Stimulated activated CD8-positive, alpha-beta memory T cell treated with anti-CD3 and anti-CD28 coated beads, Interleukin-7, amount 100 ng/mL, for 48 hours (primary cell): ENCODE measurements around the gene MICA.
A peak's percentile ranks its signal among the peaks of the same experiment; 100 is the strongest.
"Not testable (repeated sequence)": the region's sequence is repeated elsewhere in the genome, so short reads cannot be mapped to it uniquely, and the experiment has no call there.

Source experiments
- DNase-seq, 2 donors: peaks; one replicate each; pipeline ENCODE4 v3.0.0-alpha.2; 2020; ENCODE audit warnings: low read depth in 1 of 2; ENCODE audit errors: extremely low read depth in 1 of 2

Gene MICA

DNA sequence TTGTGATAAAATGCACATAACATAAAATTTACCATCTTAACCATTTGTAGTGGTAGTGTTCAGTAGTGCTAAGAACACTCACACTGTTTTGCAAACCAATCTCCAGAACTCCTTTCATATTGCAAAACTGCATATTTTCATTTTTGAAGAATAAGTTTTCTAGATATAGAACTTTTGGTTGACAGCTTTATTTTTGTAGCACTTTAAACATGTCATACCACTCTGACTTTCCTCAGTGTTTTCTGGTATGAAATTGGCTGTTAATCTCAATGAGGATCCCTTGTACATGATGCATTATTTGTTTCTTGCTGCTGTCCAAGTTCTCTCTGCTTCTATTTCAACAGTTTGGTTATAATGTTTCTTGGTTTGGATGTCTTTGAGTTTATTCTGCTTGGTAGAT lies 49.5 kb downstream of the MICA start:
- no peak for DNase-seq

DNA sequence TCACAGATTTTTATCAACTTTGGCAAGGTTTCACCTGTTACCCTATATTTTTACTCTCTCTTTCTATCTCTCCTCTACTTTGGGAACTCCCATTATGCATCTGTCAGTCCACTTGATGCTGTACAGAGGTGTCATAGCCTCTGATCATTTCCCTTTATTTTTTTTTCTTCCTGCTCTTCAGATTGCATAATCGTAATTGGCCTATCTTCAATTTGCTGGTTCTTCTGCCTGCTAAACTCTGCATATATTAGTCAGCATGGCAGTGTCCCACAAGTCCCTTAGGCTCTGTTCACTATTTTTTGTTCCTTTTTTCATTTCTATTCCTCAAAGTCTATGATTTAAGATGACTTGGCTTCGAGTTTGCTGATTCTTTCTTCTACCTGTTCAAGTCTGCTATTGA lies 49.9 kb downstream of the MICA start:
- no peak for DNase-seq

DNA sequence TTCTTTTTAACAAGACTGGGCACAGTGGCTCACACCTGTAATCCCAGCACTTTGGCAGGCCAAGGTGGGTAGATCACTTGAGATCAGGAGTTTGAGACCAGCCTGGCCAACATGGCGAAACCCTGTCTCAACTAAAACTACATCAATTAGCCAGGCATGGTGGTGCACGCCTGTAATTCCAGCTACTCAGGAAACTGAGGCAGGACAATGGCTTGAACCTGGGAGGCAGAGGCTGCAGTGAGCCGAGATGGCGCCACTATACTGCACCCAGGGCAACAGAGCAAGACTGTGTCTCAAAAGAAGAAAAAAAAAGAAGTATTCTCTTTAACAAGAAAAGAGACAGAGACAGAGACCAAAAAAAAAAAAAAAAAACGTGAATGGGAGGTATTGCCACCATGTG lies 56.5 kb downstream of the MICA start:
- not testable (repeated sequence) for DNase-seq

DNA sequence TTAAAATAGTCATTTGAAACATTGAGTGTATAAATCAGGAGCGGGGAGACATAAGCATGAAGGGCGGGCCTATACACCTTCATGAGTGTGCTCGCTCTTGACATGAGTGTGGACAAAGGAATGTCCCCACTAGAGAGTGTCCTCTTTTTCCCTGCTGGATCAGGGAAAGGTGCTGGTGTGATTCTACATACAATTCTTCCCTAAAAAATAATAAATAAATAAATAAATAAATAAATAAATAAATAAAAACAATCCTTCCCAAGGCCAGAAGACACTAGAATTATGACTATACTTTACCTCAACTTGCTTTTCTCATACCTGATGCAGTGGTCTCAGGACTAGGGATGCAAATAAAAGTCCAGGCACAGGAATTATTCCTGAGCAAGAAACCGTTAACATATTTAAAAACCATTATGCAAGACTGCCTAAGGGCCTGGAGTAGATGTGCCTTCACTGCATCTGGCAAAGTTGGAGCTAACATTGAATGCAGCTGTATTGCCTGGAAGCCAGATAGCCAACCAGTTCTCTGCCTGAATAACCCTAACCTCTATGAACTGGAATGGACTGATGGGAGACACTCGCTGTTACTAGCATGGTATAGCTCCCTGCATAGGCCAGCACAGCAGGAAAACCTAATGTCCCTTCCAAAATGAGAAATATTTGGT lies 57.1 kb downstream of the MICA start:
- DNase-seq: no peak

DNA sequence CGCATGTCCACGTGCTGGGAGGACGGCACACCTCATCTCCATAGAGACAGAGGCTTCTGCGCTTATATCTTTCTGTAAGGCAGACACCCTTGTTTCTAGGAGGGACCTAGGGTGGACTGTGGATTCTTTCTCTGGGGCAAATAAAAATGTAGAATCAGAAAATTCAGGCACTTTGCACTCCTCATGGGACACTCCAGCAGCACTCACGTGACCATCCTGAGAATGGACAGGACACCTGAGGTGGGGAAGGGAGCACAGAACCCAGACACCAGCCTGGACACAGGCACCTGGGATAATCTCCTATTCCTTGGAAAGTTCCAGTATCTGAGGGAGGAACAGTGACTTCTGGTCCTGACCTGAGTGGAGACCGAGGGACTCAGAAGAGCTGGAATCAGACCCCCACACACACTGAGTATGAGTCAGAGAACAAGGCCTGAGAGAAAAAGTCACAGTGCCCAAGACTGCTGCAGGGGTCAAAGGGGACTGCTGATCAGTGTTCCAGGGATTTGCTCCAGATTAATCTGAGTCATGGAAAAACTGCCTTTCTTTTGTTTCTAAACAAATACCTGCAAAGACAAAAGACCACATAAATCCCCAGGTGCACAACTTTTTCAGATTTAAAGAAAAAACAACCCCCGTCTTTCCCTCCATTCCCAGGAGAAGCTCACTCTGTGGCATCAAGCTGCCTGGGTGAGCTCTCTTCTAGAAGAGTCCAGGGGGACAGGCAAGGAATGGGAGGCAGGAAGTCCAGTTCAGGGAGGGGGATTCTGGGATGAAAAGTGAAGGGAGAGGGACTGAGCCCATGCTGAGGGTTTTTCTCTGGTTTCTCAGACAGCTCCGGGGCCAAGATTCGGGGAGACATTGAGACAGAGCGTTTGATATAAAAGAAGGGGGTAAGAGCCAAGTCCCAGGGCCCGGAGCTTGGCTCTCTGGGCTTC lies 58.9 kb downstream of the MICA start:
- DNase-seq: no peak

DNA sequence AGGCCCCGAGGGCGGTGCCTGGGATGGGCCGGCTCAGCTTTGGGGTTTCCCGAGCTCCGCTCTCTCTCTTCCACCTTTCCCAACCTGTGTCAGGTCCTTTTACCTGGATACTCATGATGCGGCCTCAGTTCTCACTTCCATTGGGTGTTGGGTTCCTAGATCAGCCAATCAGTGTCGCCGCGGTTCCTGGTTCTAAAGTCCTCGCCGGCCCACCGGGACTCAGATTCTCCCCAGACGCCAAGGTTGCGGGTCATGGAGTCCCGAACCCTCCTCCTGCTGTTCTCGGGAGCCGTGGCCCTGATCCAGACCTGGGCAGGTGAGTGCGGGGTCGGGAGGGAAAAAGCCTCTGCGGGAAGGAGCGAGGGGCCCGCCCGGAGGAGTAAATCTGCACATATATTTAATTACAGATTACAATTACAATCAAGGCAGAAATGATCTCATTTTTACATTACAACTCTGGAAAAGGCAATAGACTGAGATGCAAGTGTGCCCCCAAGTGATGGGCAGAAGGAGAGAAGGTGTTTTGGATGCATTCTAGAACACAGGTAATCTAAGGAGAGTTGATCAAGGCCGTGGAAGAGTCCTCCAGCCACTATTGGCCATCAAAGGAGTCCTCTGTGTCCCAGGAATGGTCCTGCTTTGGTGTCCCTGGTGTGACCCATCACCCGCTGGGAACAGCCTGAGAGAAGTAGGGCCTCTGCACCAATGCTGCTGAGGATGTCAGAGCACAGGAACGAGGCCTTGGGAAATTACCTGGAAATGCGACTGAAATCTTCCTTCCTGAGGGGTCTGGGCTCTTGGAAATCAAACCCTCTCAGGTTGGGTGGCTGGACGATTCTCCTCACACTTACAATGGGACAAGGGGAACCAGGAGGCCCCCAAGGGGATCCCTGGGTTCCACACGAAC lies 59.8 kb downstream of the MICA start:
- DNase-seq: peak; percentile 65 to 81

DNA sequence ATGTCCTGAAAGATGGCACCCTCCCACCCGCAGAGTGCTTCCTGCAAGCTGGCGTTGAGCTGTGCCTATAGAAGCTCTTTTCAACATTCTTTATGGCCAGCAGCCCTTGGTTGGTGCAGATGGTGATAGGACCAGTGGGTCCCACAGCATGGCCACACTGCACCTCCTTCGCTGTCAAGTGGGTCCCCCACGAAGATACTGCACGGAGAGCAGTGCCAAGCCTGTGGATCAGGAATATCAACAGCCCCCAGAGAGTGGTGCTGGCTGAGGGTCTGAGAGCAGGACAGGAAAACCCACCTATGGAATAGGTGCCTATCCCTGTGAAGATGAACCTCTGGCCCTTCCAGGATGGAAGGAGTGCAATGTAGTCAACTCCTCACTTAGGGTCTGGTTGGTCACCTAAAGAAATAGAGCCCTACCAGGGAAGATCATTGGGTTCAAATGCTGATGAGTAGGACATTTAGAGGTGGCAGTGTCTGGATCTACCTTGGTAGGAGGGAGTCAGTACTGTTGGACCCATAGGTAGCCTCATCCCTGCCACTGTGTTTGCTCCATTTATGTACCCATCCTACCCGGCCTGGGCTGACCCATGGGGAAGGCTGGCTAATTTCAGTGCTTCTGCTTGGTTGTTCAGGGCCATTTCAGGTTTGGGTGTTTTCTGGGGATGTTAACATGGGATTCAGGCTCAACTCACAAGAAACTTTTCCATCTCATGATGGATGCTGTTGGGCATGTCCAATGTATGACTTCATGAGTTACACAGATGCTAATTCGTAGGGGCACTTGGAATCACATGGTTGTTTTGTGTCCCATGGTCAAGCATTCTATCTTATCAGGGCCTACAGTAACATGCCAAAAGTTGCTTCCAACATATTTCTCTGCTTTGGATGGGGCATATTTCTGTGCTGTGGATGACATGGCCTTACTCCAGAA lies 61.1 kb downstream of the MICA start:
- DNase-seq: no peak
